GM18951 (cell line): ENCODE data around the gene TMEFF2.
"Not testable (repeated sequence)": the region's sequence is repeated elsewhere in the genome, so short reads cannot be mapped to it uniquely, and the experiment has no call there.

Source experiments
- POLR2A ChIP-seq: IDR thresholded peaks from 4 replicates; pipeline ENCODE4 v1.6.1; 2011; ENCODE audit warnings: mild to moderate bottlenecking; ENCODE audit not compliant: insufficient read length, insufficient read depth; ENCODE audit errors: extremely low read depth
- in situ Hi-C: fragments of 300-500 bp; cut with MboI; formaldehyde crosslinking; loops from one replicate; pipeline ENCODE4 v1.12.0; 2022; ENCODE audit warnings: low sequenced_read_pairs, mixed read lengths, inconsistent platforms; ENCODE audit not compliant: unreplicated experiment

TMEFF2 gene

GRCh38 chr2:192087398-192087958, 107.3 kb downstream of the TMEFF2 start:
- TF ChIP-seq POLR2A: no peak
- in situ Hi-C loops: no loop called here

GRCh38 chr2:192082121-192082520, 112.6 kb downstream of the TMEFF2 start:
- no peak for TF ChIP-seq POLR2A
- in situ Hi-C loops: no loop called here

GRCh38 chr2:192080096-192080495, 114.6 kb downstream of the TMEFF2 start:
- in situ Hi-C loops: not testable (repeated sequence)

- TF ChIP-seq POLR2A: no peak
- in situ Hi-C loops: no loop called here
Measured at GRCh38 chr2:192073878-192074277, 120.9 kb downstream of the TMEFF2 start.

GRCh38 chr2:192072778-192073177, 122.0 kb downstream of the TMEFF2 start:
- in situ Hi-C loops: no loop called here
- no peak for TF ChIP-seq POLR2A

- TF ChIP-seq POLR2A: no peak
- in situ Hi-C loops: no loop called here
Measured at GRCh38 chr2:192072261-192072660, 122.5 kb downstream of the TMEFF2 start.

- TF ChIP-seq POLR2A: no peak
- in situ Hi-C loops: no loop called here
Measured at GRCh38 chr2:192070099-192070498, 124.6 kb downstream of the TMEFF2 start.

- TF ChIP-seq POLR2A: no peak
- in situ Hi-C loops: no loop called here
Measured at GRCh38 chr2:192069417-192069816, 125.3 kb downstream of the TMEFF2 start.

- in situ Hi-C loops: no loop called here
- TF ChIP-seq POLR2A: no peak
Measured at GRCh38 chr2:192068966-192069365, 125.8 kb downstream of the TMEFF2 start.

GRCh38 chr2:192067631-192068030, 127.1 kb downstream of the TMEFF2 start:
- in situ Hi-C loops: no loop called here
- TF ChIP-seq POLR2A: no peak

GRCh38 chr2:192064459-192064858, 130.3 kb downstream of the TMEFF2 start:
- TF ChIP-seq POLR2A: no peak
- in situ Hi-C loops: no loop called here

- in situ Hi-C loops: no loop called here
- TF ChIP-seq POLR2A: no peak
Measured at GRCh38 chr2:192060161-192060560, 134.6 kb downstream of the TMEFF2 start.

GRCh38 chr2:192059266-192059665, 135.5 kb downstream of the TMEFF2 start:
- in situ Hi-C loops: no loop called here
- no peak for TF ChIP-seq POLR2A

GRCh38 chr2:192053921-192054320, 140.8 kb downstream of the TMEFF2 start:
- no peak for TF ChIP-seq POLR2A
- in situ Hi-C loops: no loop called here

GRCh38 chr2:192051533-192051932, 143.2 kb downstream of the TMEFF2 start:
- in situ Hi-C loops: no loop called here
- no peak for TF ChIP-seq POLR2A

- in situ Hi-C loops: no loop called here
- TF ChIP-seq POLR2A: no peak
Measured at GRCh38 chr2:192049362-192049761, 145.4 kb downstream of the TMEFF2 start.
